Measurements from ENCODE around the gene TAAR6.
"Not testable (repeated sequence)": the region's sequence is repeated elsewhere in the genome, so short reads cannot be mapped to it uniquely, and the experiment has no call there.

Gene TAAR6

GRCh38 chr6:132590362-132590761 lies 20.2 kb downstream of the TAAR6 start:
- DNase-seq (ENCODE audit: low read depth in 2 of 2) = no peak

DNA sequence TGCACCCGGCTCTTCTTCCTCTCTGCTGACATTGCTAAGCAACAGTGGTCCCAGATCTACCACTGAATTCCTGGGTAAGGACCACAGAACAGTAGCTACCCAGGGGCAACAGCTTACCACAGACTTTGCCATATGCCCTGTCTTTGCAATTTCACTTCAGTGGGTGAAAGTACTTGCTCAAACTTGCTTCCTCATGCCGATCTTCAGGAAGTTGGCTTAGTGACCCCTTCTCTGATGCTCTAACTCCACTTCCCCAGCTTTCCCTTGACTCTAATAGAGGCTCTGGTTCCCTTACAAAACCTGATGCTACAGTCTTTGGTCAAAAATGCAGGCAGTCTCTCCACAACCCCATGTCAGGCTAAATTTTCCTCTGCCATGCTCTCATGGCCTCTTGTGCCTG lies 22.7 kb downstream of the TAAR6 start:
- DNase-seq (ENCODE audit: low read depth in 2 of 2) = no peak

GRCh38 chr6:132596201-132596600 lies 26.1 kb downstream of the TAAR6 start:
- no peak for DNase-seq (ENCODE audit: low read depth in 2 of 2)

GRCh38 chr6:132598473-132598872 lies 28.4 kb downstream of the TAAR6 start:
- DNase-seq (ENCODE audit: low read depth in 2 of 2) = no peak

GRCh38 chr6:132600900-132601299 lies 30.8 kb downstream of the TAAR6 start:
- not testable (repeated sequence) for DNase-seq (ENCODE audit: low read depth in 2 of 2)

- DNase-seq (ENCODE audit: low read depth in 2 of 2) = no peak
These were observed 34.6 kb downstream of the TAAR6 start for GRCh38 chr6:132604635-132605152.

DNA sequence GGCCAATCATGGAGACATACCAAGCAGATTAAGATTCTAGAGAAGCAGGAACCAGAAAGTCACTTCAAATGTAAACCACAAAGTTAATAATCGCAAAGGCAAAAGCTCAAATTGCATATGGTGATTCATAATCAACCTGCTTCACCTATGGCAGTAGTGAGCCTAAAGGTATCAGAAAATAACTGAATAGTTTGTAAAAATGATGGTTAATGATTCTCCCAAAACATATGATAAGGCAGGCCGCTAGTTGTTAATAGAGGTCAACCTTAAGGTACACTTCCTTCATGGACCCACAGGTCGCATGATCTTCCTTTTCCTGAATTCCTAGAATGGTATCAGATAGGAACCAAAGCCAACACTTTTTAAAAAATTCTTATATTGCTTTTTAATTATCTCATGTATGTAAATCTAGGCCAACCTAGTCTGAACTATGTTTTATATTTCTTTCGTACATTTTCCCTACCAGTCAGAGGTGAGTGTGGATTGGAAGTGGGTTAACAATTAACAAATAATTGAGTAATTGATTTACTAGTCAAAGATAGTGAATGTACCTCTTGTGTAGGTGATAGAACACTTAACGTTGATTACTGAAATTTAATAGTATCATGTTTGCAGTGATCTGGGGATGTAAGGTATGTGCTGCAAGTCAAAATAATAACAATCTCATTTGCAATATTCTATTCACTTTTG lies 37.6 kb downstream of the TAAR6 start:
- no peak for DNase-seq (ENCODE audit: low read depth in 2 of 2)

DNA sequence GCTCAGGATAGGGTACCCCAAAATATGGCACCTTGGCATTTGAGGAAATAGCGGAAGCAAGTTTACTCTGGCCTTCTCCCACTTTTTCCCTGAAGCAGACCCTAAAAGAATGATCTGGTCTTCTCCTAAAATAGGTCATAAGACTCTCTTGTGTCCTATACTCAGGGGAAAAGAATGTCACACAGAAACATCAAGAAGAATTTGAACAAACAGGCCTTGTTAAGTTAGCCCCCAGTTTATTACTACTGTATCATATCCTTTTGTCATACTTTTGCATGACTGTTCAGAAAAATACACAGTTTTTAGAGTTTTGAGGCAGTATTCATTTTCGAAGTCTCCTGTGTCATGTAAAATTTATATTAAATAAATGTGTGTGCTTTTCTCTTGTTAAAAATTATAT lies 41.5 kb downstream of the TAAR6 start:
- no peak for DNase-seq (ENCODE audit: low read depth in 2 of 2)

DNA sequence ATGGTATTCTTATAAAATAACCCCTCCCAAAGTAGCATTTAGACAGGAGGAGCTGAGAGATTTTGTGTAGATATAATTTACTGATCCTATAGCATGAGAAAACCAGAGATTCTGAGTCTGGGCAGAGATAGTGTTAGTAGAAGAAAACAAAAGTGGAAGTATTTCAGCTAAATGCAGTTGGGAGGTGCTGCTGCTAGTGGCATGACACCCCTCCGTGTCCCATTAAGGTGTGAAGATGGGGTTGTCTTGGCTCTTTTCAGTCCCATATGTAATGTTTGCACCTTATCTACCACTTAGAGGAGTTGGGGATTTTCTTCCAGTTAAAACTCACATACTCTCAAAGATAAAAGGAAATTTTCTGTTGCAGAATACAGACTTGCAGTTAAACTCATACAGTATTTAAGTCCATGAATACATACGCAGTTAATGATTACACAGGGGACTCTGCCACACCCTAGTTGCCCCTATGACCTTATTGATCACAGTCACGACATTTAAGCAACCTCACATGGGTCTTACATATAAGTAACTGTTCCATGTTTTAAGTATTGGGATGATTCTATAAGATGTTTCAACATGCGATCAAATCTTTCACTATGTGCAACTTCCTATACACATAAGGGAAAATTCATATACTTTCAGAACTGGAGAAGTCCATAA lies 42.5 kb downstream of the TAAR6 start:
- no peak for DNase-seq (ENCODE audit: low read depth in 2 of 2)

DNA sequence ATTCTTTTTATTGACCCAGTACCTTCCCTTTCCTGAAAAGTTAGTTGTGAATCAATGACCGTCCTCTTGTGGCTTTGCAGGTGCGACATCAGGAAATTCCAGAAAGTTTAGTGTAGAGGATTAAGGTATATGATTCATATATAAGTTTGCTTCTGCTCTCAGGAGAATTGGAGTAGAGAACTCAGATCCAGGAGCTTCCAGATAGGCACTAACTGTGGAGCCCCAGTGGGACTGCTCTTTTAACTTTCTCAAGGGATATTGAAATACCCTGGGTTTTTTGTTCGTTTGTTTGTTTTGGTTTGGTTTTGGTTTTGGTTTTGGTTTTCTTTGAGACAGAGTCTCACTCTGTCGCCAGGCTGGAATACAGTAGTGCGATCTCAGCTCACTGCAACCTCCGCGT lies 44.4 kb downstream of the TAAR6 start:
- DNase-seq (ENCODE audit: low read depth in 2 of 2) = no peak

DNA sequence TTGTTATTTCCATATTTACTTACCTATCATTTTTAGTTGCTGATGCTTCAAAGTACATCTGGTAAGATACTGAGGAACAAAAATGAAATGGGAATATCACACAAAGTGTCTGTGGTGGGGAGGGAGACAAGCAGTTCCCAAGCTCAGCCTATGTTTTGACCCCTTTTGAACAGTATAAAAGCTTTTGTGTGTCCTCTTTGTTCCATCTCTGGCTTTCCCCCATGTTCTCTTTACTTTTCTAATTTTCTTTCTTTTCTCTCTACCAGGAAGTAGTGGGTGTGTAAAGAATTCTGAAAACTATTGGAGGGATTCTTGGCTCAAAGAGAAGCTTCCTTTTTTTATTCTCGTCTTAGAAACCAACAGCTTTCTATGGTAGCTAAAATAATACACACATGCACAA lies 46.6 kb downstream of the TAAR6 start:
- DNase-seq (ENCODE audit: low read depth in 2 of 2) = no peak

Measured in stimulated activated CD4-positive, alpha-beta T cell treated with anti-CD3 and anti-CD28 coated beads, Interleukin-4, amount 100 ng/mL, for 48 hours (primary cell).